ENCODE measurements around the gene SLC25A25.

DNA sequence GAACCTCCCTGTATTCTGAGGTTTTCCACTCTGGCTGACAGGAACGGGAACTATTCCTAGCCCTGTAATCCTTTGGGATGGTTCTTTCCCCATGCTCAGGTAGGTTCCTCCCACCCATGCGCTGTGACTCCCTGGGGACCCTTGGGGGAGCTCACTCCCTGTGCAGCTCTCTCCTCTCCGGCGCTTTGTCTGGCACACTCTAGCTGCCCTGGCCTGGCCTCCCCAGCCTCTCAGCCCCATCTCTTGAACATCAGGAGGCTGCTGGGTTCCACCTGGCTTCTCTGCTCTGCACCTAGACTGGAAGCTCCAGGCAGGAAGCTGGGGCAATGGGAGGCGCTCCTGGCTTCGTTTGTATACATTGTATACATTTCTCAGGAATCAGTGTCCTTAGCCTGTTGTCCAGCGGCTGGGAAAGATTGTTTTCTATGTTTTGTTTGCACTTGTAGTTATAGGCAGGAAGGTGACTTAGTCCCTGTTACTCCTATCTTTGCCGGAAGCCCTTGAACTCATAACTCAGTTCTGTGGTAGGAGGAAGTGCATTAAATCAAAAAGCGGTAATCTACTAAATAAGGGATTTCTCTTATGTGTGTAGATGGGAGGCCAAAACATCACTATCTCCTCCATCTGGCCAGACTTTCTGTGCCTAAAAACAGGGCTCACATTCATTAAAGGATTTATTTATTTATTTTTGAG, 20.4 kb downstream of the SLC25A25 start:
- no peak for TF ChIP-seq CREB1 (IDR thresholded peaks at IDR 0.05; ENCODE audit: low read depth)
- no peak for TF ChIP-seq GABPA (IDR thresholded peaks at IDR 0.05; ENCODE audit: low read depth)

All from GM12878 (cell line).